Dermis microvascular lymphatic vessel endothelial cell (primary cell): ENCODE results near the gene PAXIP1. TPM values are rescaled to one million over a fixed set of nuclear protein-coding genes. Genes with fewer than 3 reads are reported as not detected.
A peak's percentile ranks its signal among the peaks of the same experiment; 100 is the strongest.
"Not testable (repeated sequence)": the region's sequence is repeated elsewhere in the genome, so short reads cannot be mapped to it uniquely, and the experiment has no call there.

ENCODE experiments used
- DNase-seq, 2 donors: peaks; one replicate each; pipeline versions ENCODE4 v3.0.0 to v3.0.0-alpha.2; 2010; ENCODE audit warnings: low read depth in 2 of 2
- total RNA-seq: library from RNA; depleted of rRNA; stranded (reverse); fragments of >200 nt; gene quantifications from 2 replicates; pipeline ENCODE4 v1.2.1, GENCODE V29; 2014

PAXIP1 gene
- total RNA-seq, 1 donor from 2014 or later, result 4.5 TPM

- no peak for DNase-seq
Observed at GRCh38 chr7:154942691-154943090, 60.2 kb downstream of the PAXIP1 start.

GRCh38 chr7:154937837-154938236 is 65.1 kb downstream of the PAXIP1 start:
- no peak for DNase-seq

GRCh38 chr7:154934353-154934952 is 68.5 kb downstream of the PAXIP1 start:
- DNase-seq, result not testable (repeated sequence)

- DNase-seq, result no peak
Observed at GRCh38 chr7:154931906-154932305, 71.0 kb downstream of the PAXIP1 start.

GRCh38 chr7:154929006-154929726 is 73.8 kb downstream of the PAXIP1 start:
- peak in 1 of 2 donors; percentile 17 for DNase-seq

GRCh38 chr7:154928136-154929005 is 74.6 kb downstream of the PAXIP1 start:
- DNase-seq, result peak; percentile 91 to 95

- peak; percentile 90 to 94 for DNase-seq
Observed at GRCh38 chr7:154927624-154928125, 75.2 kb downstream of the PAXIP1 start.

- DNase-seq, result not testable (repeated sequence)
Observed at GRCh38 chr7:154922472-154922871, 80.5 kb downstream of the PAXIP1 start.

- no peak for DNase-seq
Observed at GRCh38 chr7:154919344-154920225, 83.3 kb downstream of the PAXIP1 start.

- no peak for DNase-seq
Observed at GRCh38 chr7:154918741-154919140, 84.2 kb downstream of the PAXIP1 start.

GRCh38 chr7:154918266-154918665 is 84.7 kb downstream of the PAXIP1 start:
- DNase-seq, result no peak

- no peak for DNase-seq
Observed at GRCh38 chr7:154917808-154918160, 85.1 kb downstream of the PAXIP1 start.

GRCh38 chr7:154916856-154917807 is 85.8 kb downstream of the PAXIP1 start:
- DNase-seq, result no peak

GRCh38 chr7:154916381-154916780 is 86.5 kb downstream of the PAXIP1 start:
- no peak for DNase-seq

GRCh38 chr7:154915600-154915999 is 87.3 kb downstream of the PAXIP1 start:
- no peak for DNase-seq

GRCh38 chr7:154914996-154915380 is 87.9 kb downstream of the PAXIP1 start:
- DNase-seq, result no peak

- DNase-seq, result no peak
Observed at GRCh38 chr7:154914308-154914995, 88.5 kb downstream of the PAXIP1 start.

GRCh38 chr7:154913638-154914307 is 89.2 kb downstream of the PAXIP1 start:
- peak; percentile 29 to 68 for DNase-seq
